ENCODE results near the gene PCDH9. TPM values are rescaled to one million over a fixed set of nuclear protein-coding genes. Genes with fewer than 3 reads are reported as not detected.

The PCDH9 gene
- polyA plus RNA-seq, 1 of the 3 experiments (the other 2 are of a cell fraction), result 1.3 TPM

GRCh38 chr13:67003743-67004142 is 226.4 kb downstream of the PCDH9 start (continued):
- no peak for TF ChIP-seq PBX3 (IDR thresholded peaks at IDR 0.05)
- TF ChIP-seq FOXJ3 (CRISPR knock-in tag; IDR thresholded peaks at IDR 0.05), result no peak
- TF ChIP-seq FOXM1 (IDR thresholded peaks at IDR 0.05; ENCODE audit: low read depth), result no peak

GRCh38 chr13:67001363-67001762 is 228.8 kb downstream of the PCDH9 start:
- H3F3A ChIP-seq (replicated peaks; ENCODE audit: insufficient read depth), result no peaks in the 10 kb centered on the region
- ChIA-PET CTCF (no interaction called here), POLR2A (no interaction called here)
- H3K4me1 ChIP-seq (ENCODE audit: control insufficient read depth in 1 of 2, insufficient read depth in 2 of 2, low read depth in 1 of 2, low read length in 1 of 2), result no peaks in the 10 kb centered on the region
- no peaks in the 10 kb centered on the region for H4K20me1 ChIP-seq (ENCODE audit: insufficient read depth)
- H3K27me3 ChIP-seq (ENCODE audit: insufficient read depth), result no peaks in the 10 kb centered on the region
- H3K4me3 ChIP-seq (ENCODE audit: low read depth in 2 of 2, low read length in 1 of 2), result no peak overlapping the region
- H3K27ac ChIP-seq (ENCODE audit: low read depth in 2 of 2, low read length in 1 of 2), result no peak overlapping the region
- no peaks in the 10 kb centered on the region for H3K36me3 ChIP-seq (replicated peaks in 1 of 2; ENCODE audit: control insufficient read depth in 1 of 2, insufficient read depth in 2 of 2, low read length in 1 of 2)
- WGBS (ENCODE audit: low lambda C conversion rate), result 94% methylated on average over 5 of the region's 5 CpGs
- no peaks in the 10 kb centered on the region for H3K9me2 ChIP-seq
- H2AFZ ChIP-seq (ENCODE audit: low read depth), result no peak overlapping the region
- TF ChIP-seq RXRA (IDR thresholded peaks at IDR 0.05; ENCODE audit: borderline replicate concordance, low read depth) (no peak), EP300 (IDR thresholded peaks at IDR 0.05; ENCODE audit: borderline replicate concordance in 1 of 2, low read depth in 1 of 2, low read length in 1 of 2) (no peak), MXI1 (IDR thresholded peaks at IDR 0.05; ENCODE audit: low read depth, low read length) (no peak), SIN3A (IDR thresholded peaks at IDR 0.05; ENCODE audit: borderline replicate concordance, low read depth, low read length) (no peak), RFX5 (IDR thresholded peaks at IDR 0.05; ENCODE audit: low read length) (no peak), NRF1 (IDR thresholded peaks at IDR 0.05; ENCODE audit: low read depth, low read length) (no peak), SMC3 (IDR thresholded peaks at IDR 0.05; ENCODE audit: low read depth, low read length) (no peak), FOXJ3 (CRISPR knock-in tag; IDR thresholded peaks at IDR 0.05) (no peak), ELF1 (IDR thresholded peaks at IDR 0.05) (no peak), PBX3 (IDR thresholded peaks at IDR 0.05) (no peak), USF1 (IDR thresholded peaks at IDR 0.05; ENCODE audit: borderline replicate concordance, low read depth) (no peak), NFIC (IDR thresholded peaks at IDR 0.05; ENCODE audit: borderline replicate concordance) (no peak), ZBTB33 (IDR thresholded peaks at IDR 0.05; ENCODE audit: borderline replicate concordance, low read depth) (no peak)
- no peak overlapping the region for H3K4me2 ChIP-seq
- H3K9ac ChIP-seq, result no peak overlapping the region
- DNase-seq, result no peak
- H3K9me3 ChIP-seq, result no peaks in the 10 kb centered on the region
- H3K79me2 ChIP-seq (ENCODE audit: insufficient read depth), result no peaks in the 10 kb centered on the region

All from SK-N-SH (cell line).